Measurements from ENCODE around the gene PNMA6F.

Gene PNMA6F

GRCh38 chrX:153347530-153347929 lies 26.0 kb upstream of the PNMA6F start:
- in situ Hi-C loops (cut with HindIII; ENCODE audit: low sequenced_read_pairs): no loop called here
- no peak overlapping the region for H3K4me3 ChIP-seq (ENCODE audit: low read depth, low read length)
- TF ChIP-seq CTCF (IDR thresholded peaks at IDR 0.05; ENCODE audit: low read depth, low read length): no peak
- DNase-seq (ENCODE audit: low read depth, low spot score): no peak

GRCh38 chrX:153343674-153344073 lies 22.1 kb upstream of the PNMA6F start:
- in situ Hi-C loops (cut with HindIII; ENCODE audit: low sequenced_read_pairs): no loop called here
- no peak overlapping the region for H3K4me3 ChIP-seq (ENCODE audit: low read depth, low read length)
- TF ChIP-seq CTCF (IDR thresholded peaks at IDR 0.05; ENCODE audit: low read depth, low read length): no peak
- no peak for DNase-seq (ENCODE audit: low read depth, low spot score)

GRCh38 chrX:153342762-153343558 lies 21.4 kb upstream of the PNMA6F start:
- DNase-seq (ENCODE audit: low read depth, low spot score): no peak
- no peak for TF ChIP-seq CTCF (IDR thresholded peaks at IDR 0.05; ENCODE audit: low read depth, low read length)
- H3K4me3 ChIP-seq (ENCODE audit: low read depth, low read length): no peak overlapping the region
- in situ Hi-C loops (cut with HindIII; ENCODE audit: low sequenced_read_pairs): no loop called here

GRCh38 chrX:153340111-153340510 lies 18.5 kb upstream of the PNMA6F start:
- DNase-seq (ENCODE audit: low read depth, low spot score): no peak
- no peak for TF ChIP-seq CTCF (IDR thresholded peaks at IDR 0.05; ENCODE audit: low read depth, low read length)
- in situ Hi-C loops (cut with HindIII; ENCODE audit: low sequenced_read_pairs): no loop called here
- no peak overlapping the region for H3K4me3 ChIP-seq (ENCODE audit: low read depth, low read length)

GRCh38 chrX:153339662-153340061 lies 18.1 kb upstream of the PNMA6F start:
- in situ Hi-C loops (cut with HindIII; ENCODE audit: low sequenced_read_pairs): no loop called here
- no peak for DNase-seq (ENCODE audit: low read depth, low spot score)
- no peak for TF ChIP-seq CTCF (IDR thresholded peaks at IDR 0.05; ENCODE audit: low read depth, low read length)
- no peak overlapping the region for H3K4me3 ChIP-seq (ENCODE audit: low read depth, low read length)

- TF ChIP-seq CTCF (IDR thresholded peaks at IDR 0.05; ENCODE audit: low read depth, low read length): no peak
- no peak for DNase-seq (ENCODE audit: low read depth, low spot score)
- in situ Hi-C loops (cut with HindIII; ENCODE audit: low sequenced_read_pairs): no loop called here
- H3K4me3 ChIP-seq (ENCODE audit: low read depth, low read length): no peak overlapping the region
Observed at GRCh38 chrX:153338836-153339235, 17.3 kb upstream of the PNMA6F start.

All from astrocyte of the spinal cord (primary cell).